H1 (cell line): ENCODE measurements around the gene NR5A1. TPM values are rescaled to one million over a fixed set of nuclear protein-coding genes. Genes with fewer than 3 reads are reported as not detected.

Source experiments
- CTCF ChIA-PET: fragments of 300-600 bp; sonication (Branson Sonifier 250); formaldehyde crosslinking; loops from one replicate; lab custom pipeline; 2021; ENCODE audit not compliant: partially characterized antibody; lab: Charles Lee
- POLR2A ChIA-PET: fragments of 300-600 bp; sonication (Branson Sonifier 250); formaldehyde crosslinking; loops from one replicate; lab custom pipeline; 2021; ENCODE audit warnings: inconsistent platforms; ENCODE audit not compliant: partially characterized antibody; lab: Charles Lee
- DNase-seq, 2 experiments: peaks; one replicate each; pipeline versions ENCODE4 v3.0.0 to v3.0.0-alpha.2; 2010 to 2022; ENCODE audit warnings: low spot score in 2 of 2, low read depth in 1 of 2, mixed read lengths in 1 of 2
- FAIRE-seq: peaks from 2 replicates; lab custom pipeline; 2011; peaks lifted over from hg19 to GRCh38; lab: Jason Lieb, UNC
- H2AFZ ChIP-seq: 2 replicates; pipeline ENCODE4 v1.8.1; 2012; ENCODE audit warnings: low read length, inconsistent platforms
- H2AK5ac ChIP-seq: 2 replicates; pipeline ENCODE4 v1.6.1; 2013; ENCODE audit warnings: low read depth, low read length
- H2BK120ac ChIP-seq: replicated peaks from 2 replicates; pipeline ENCODE3; 2013; ENCODE audit warnings: low read depth, low read length, inconsistent platforms
- H2BK12ac ChIP-seq: 2 replicates; pipeline ENCODE4 v1.6.1; 2013; ENCODE audit warnings: low read depth, low read length
- H2BK15ac ChIP-seq: 2 replicates; pipeline ENCODE4 v1.6.1; 2013; ENCODE audit warnings: low read length
- H2BK20ac ChIP-seq: 2 replicates; pipeline ENCODE4 v1.6.1; 2013; ENCODE audit warnings: low read length
- H2BK5ac ChIP-seq: 2 replicates; pipeline ENCODE4 v1.6.1; 2013; ENCODE audit warnings: low read depth, low read length
- H3K14ac ChIP-seq: 2 replicates; pipeline ENCODE4 v1.6.1; 2013; ENCODE audit warnings: inconsistent platforms; ENCODE audit not compliant: insufficient read length
- H3K18ac ChIP-seq: 2 replicates; pipeline ENCODE4 v1.6.1; 2013; ENCODE audit warnings: low read length; ENCODE audit errors: extremely low read depth
- H3K23ac ChIP-seq: 2 replicates; pipeline ENCODE4 v1.6.1; 2013; ENCODE audit warnings: inconsistent platforms; ENCODE audit not compliant: insufficient read length
- H3K23me2 ChIP-seq: 2 replicates; pipeline ENCODE4 v1.6.1; 2013; ENCODE audit warnings: low read depth, low read length
- H3K27ac ChIP-seq: 2 replicates; pipeline ENCODE4 v1.6.1; 2011; ENCODE audit warnings: low read depth, low read length, inconsistent platforms
- H3K27me3 ChIP-seq, 4 experiments: replicated peaks in 1 of 4; 1 replicate in 1 of 4; 2 replicates in 3 of 4; pipeline versions ENCODE4 v1.6.1 to v1.8.1; 2011 to 2013; ENCODE audit warnings: low read length in 3 of 4, mild to moderate bottlenecking in 3 of 4, inconsistent platforms in 2 of 4, mixed read lengths in 2 of 4, moderate library complexity in 1 of 4; ENCODE audit not compliant: control insufficient read depth in 3 of 4, insufficient read depth in 3 of 4; ENCODE audit errors: extremely low read depth in 1 of 4
- H3K36me3 ChIP-seq, 4 experiments: 2 replicates each; pipeline versions ENCODE4 v1.6.1 to v1.8.1; 2011 to 2013; ENCODE audit warnings: mild to moderate bottlenecking in 4 of 4, low read length in 3 of 4, moderate library complexity in 2 of 4, control low read depth in 1 of 4, inconsistent platforms in 1 of 4; ENCODE audit not compliant: insufficient read depth in 4 of 4, control insufficient read depth in 2 of 4
- H3K4ac ChIP-seq: replicated peaks from 2 replicates; pipeline ENCODE3; 2013; ENCODE audit warnings: low read length, low read depth, mixed read lengths, inconsistent platforms; ENCODE audit not compliant: insufficient read length
- H3K4me1 ChIP-seq, 4 experiments: replicated peaks in 1 of 4; 1 replicate in 1 of 4; 2 replicates in 3 of 4; pipeline versions ENCODE4 v1.6.1 to v1.8.1; 2011 to 2013; ENCODE audit warnings: low read length in 3 of 4, inconsistent platforms in 2 of 4, mixed read lengths in 1 of 4; ENCODE audit not compliant: insufficient read depth in 4 of 4, control insufficient read depth in 3 of 4
- H3K4me2 ChIP-seq, 2 experiments: 2 replicates each; pipeline versions ENCODE4 v1.6.1 to v1.8.1; 2011 to 2013; ENCODE audit warnings: low read depth in 2 of 2, low read length in 2 of 2, control low read depth in 1 of 2, inconsistent platforms in 1 of 2, mild to moderate bottlenecking in 1 of 2; ENCODE audit not compliant: insufficient read depth in 1 of 2
- H3K4me3 ChIP-seq, 4 experiments: fragments of 200-600, 300-600 bp in 1 of 4; sonication (generic), shearing (Covaris generic), sonication (Bioruptor Twin) in 1 of 4; 2 replicates each; pipeline versions ENCODE4 v1.5.1 to v1.8.1; 2011 to 2016; ENCODE audit warnings: low read length in 4 of 4, low read depth in 3 of 4, control low read depth in 2 of 4, inconsistent platforms in 2 of 4, mild to moderate bottlenecking in 2 of 4, mixed read lengths in 1 of 4, moderate library complexity in 1 of 4; ENCODE audit not compliant: insufficient read depth in 2 of 4; ENCODE audit errors: extremely low read depth in 1 of 4
- H3K56ac ChIP-seq: replicated peaks from 2 replicates; pipeline ENCODE3; 2013; ENCODE audit warnings: low read depth, mild to moderate bottlenecking, mixed read lengths, low read length, inconsistent platforms; ENCODE audit not compliant: insufficient read length
- H3K79me1 ChIP-seq: 2 replicates; pipeline ENCODE4 v1.6.1; 2013; ENCODE audit warnings: low read depth, low read length, control low read depth
- H3K79me2 ChIP-seq, 2 experiments: 2 replicates each; pipeline versions ENCODE4 v1.6.1 to v1.8.1; 2012 to 2013; ENCODE audit warnings: low read length in 2 of 2, mild to moderate bottlenecking in 2 of 2, inconsistent platforms in 1 of 2; ENCODE audit not compliant: insufficient read depth in 2 of 2, control insufficient read depth in 1 of 2
- H3K9ac ChIP-seq, 4 experiments: replicated peaks in 1 of 4; 1 replicate in 1 of 4; 2 replicates in 3 of 4; pipeline versions ENCODE4 v1.6.1 to v1.8.1; 2011 to 2013; ENCODE audit warnings: low read depth in 3 of 4, low read length in 3 of 4, control low read depth in 2 of 4, mild to moderate bottlenecking in 2 of 4, moderate library complexity in 2 of 4, inconsistent platforms in 1 of 4; ENCODE audit errors: extremely low read depth in 1 of 4
- H3K9me3 ChIP-seq, 2 experiments: 2 replicates each; pipeline versions ENCODE4 v1.6.1 to v1.8.1; 2012 to 2013; ENCODE audit warnings: mild to moderate bottlenecking in 2 of 2, moderate library complexity in 2 of 2, control low read depth in 1 of 2, inconsistent platforms in 1 of 2, low read depth in 1 of 2, low read length in 1 of 2, mixed read lengths in 1 of 2; ENCODE audit not compliant: insufficient read depth in 2 of 2
- H4K20me1 ChIP-seq, 2 experiments: replicated peaks in 1 of 2; 2 replicates each; pipeline versions ENCODE3 to v1.8.1; 2011 to 2013; ENCODE audit warnings: inconsistent platforms in 2 of 2, low read length in 2 of 2, mild to moderate bottlenecking in 1 of 2; ENCODE audit not compliant: insufficient read depth in 2 of 2, control insufficient read depth in 1 of 2
- H4K5ac ChIP-seq: 2 replicates; pipeline ENCODE4 v1.6.1; 2013; ENCODE audit warnings: low read length, low read depth, mixed read lengths, inconsistent platforms; ENCODE audit not compliant: insufficient read length
- H4K8ac ChIP-seq: 2 replicates; pipeline ENCODE4 v1.8.0; 2013; ENCODE audit warnings: mild to moderate bottlenecking, moderate library complexity, low read length, inconsistent platforms; ENCODE audit not compliant: insufficient read depth; ENCODE audit errors: extremely low read depth
- H4K91ac ChIP-seq: replicated peaks from 2 replicates; pipeline ENCODE3; 2013; ENCODE audit warnings: low read length, mixed read lengths, inconsistent platforms; ENCODE audit not compliant: insufficient read length
- HDAC2 ChIP-seq, 2 experiments: fragments of 300-600 bp in 1 of 2; sonication (generic) in 1 of 2; IDR thresholded peaks; 2 replicates each; pipeline ENCODE4 v1.6.1; 2011 to 2012; ENCODE audit warnings: low read depth in 2 of 2, low read length in 2 of 2, mild to moderate bottlenecking in 2 of 2, moderate library complexity in 2 of 2, borderline replicate concordance in 1 of 2, inconsistent platforms in 1 of 2
- POLR2AphosphoS5 ChIP-seq: IDR thresholded peaks from 2 replicates; pipeline ENCODE4 v1.6.1; 2011; ENCODE audit warnings: low read depth, low read length
- SRF ChIP-seq: IDR thresholded peaks from 2 replicates; pipeline ENCODE4 v1.6.1; 2011; ENCODE audit warnings: mild to moderate bottlenecking, low read depth, low read length, moderate library complexity
- SUZ12 ChIP-seq: fragments of 200-600 bp; sonication (generic); IDR thresholded peaks from 2 replicates; pipeline ENCODE4 v1.6.1; 2012; ENCODE audit warnings: mild to moderate bottlenecking, inconsistent platforms, low read length, moderate library complexity, mixed read lengths
- ZNF274 ChIP-seq: IDR thresholded peaks from 2 replicates; pipeline ENCODE4 v1.7.0; 2012; ENCODE audit warnings: low read length, borderline replicate concordance; ENCODE audit errors: extremely low read depth
- WGBS, 2 experiments: shearing (Covaris generic) in 1 of 2; methylation state at CpG; one replicate each; pipeline versions ENCODE4 v1.1.6 to v1.1.7; 2013 to 2015; ENCODE audit warnings: low lambda C conversion rate in 2 of 2, mixed read lengths in 2 of 2, inconsistent platforms in 1 of 2, low coverage in 1 of 2, missing lambda C conversion rate in 1 of 2; ENCODE audit not compliant: insufficient replicate concordance in 2 of 2, insufficient coverage in 1 of 2, insufficient read length in 1 of 2; ENCODE audit errors: extremely low coverage in 1 of 2, missing lambda C conversion rate in 1 of 2; 5-methylcytosine and 5-hydroxymethylcytosine counted together
- polyA plus RNA-seq, 7 experiments: library from polyadenylated mRNA; depleted of rRNA in 3 of 7; stranded (reverse) in 5 of 7; unstranded in 2 of 7; fragments of >200 nt in 5 of 7; fragments of 200-250 nt in 2 of 7; gene quantifications; 1 replicate in 5 of 7; 2 replicates in 1 of 7; 4 replicates in 1 of 7; pipeline versions ENCODE4 v1.2.1 to v1.2.3, GENCODE V29; 2011 to 2013; ENCODE audit warnings: missing spikeins in 2 of 7, mixed read lengths in 2 of 7
- total RNA-seq: library from RNA; stranded (reverse); fragmentation: NEBNext Ultra II Directional; extraction: Animal tissue kit (Norgen Biotek cat#: 25700); gene quantifications from 2 replicates; pipeline ENCODE4 v1.2.1, GENCODE V29; 2021

The NR5A1 gene
- total and polyA plus RNA-seq, 2 of the 8 experiments (the other 6 are each of a cell fraction or from before 2014, with no cell fraction given) = 0.29 to 0.58 TPM

DNA sequence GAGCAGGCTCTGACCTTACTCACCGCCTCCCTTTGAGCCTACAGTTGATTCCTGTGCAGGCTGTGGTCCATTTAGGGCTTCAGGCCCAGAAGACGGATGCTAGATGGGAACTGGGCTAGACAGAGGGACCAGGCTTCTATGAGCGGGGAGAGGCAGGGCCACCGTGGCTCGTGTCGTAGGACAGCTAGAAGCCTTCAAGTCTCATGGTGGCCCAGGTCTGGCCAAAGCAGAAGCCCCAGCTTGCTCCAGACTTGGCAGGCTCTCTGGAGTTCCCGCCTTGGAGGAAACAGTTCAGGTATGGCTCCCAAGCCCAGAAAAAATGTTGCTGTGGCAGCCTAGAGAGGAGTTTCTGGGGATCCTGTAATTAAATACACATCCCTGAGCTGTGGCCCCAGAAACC is 10.9 kb upstream of the NR5A1 start:
- 91% methylated on average over 7 of the region's 7 CpGs; no CpG with 5 or more reads in 1 of the 2 experiments for WGBS, 2 experiments
- ChIA-PET CTCF (interaction anchor here (1.6 to 19.2 kb wide), 4 partner anchors 8 to 43 kb away, joined by 4 to 234 read pairs (median 7); no protein-coding TSS in a partner anchor), POLR2A (no interaction called here)
- Histone ChIP-seq H2AFZ (no peak overlapping the region), H2BK20ac (no peak overlapping the region), H4K91ac (no peak overlapping the region), H4K20me1 (no peaks in the 10 kb centered on the region), H3K79me1 (no peaks in the 10 kb centered on the region), H3K4me2 (no peak overlapping the region), H2BK15ac (no peak overlapping the region), H3K4me1 (no peaks in the 10 kb centered on the region; a peak in 1 of 7 replicates), H3K23ac (no peak overlapping the region), H3K56ac (no peak overlapping the region), H3K27ac (no peak overlapping the region), H3K27me3 (no peaks in the 10 kb centered on the region), H2BK5ac (no peak overlapping the region), H3K18ac (no peak overlapping the region), H3K36me3 (peaks cover 0 to 22% (median 16%) of the 10 kb centered on the region in 4 experiments; a peak in 5 of 8 replicates), H2BK12ac (no peak overlapping the region), H3K4me3 (no peak overlapping the region), H3K79me2 (no peaks in the 10 kb centered on the region), H3K9ac (no peak overlapping the region), H2AK5ac (no peak overlapping the region), H2BK120ac (no peak overlapping the region), H3K14ac (no peak overlapping the region), H3K9me3 (no peaks in the 10 kb centered on the region), H3K4ac (no peak overlapping the region), H3K23me2 (no peaks in the 10 kb centered on the region), H4K5ac (no peak overlapping the region), H4K8ac (no peak overlapping the region)
- DNase-seq = no peak
- FAIRE-seq = no peak
- no peak for TF ChIP-seq ZNF274
- no peak for TF ChIP-seq HDAC2 (IDR thresholded peaks at IDR 0.05; ENCODE audit: borderline replicate concordance in 1 of 2, low read depth in 2 of 2, low read length in 2 of 2)
- TF ChIP-seq SRF = no peak
- no peak for TF ChIP-seq SUZ12
- no peak for TF ChIP-seq POLR2AphosphoS5
